Dermis blood vessel endothelial cell (primary cell): ENCODE data around the gene HNRNPL. TPM values are rescaled to one million over a fixed set of nuclear protein-coding genes. Genes with fewer than 3 reads are reported as not detected.
"Not testable (repeated sequence)": the region's sequence is repeated elsewhere in the genome, so short reads cannot be mapped to it uniquely, and the experiment has no call there.

ENCODE experiments used
- DNase-seq: peaks from one replicate; pipeline ENCODE4 v3.0.0; 2010
- total RNA-seq: library from RNA; depleted of rRNA; stranded (reverse); fragments of >200 nt; gene quantifications from 2 replicates; pipeline ENCODE4 v1.2.3, GENCODE V29; 2014

HNRNPL gene
- 293 and 327 TPM in 2 replicates for total RNA-seq

DNA sequence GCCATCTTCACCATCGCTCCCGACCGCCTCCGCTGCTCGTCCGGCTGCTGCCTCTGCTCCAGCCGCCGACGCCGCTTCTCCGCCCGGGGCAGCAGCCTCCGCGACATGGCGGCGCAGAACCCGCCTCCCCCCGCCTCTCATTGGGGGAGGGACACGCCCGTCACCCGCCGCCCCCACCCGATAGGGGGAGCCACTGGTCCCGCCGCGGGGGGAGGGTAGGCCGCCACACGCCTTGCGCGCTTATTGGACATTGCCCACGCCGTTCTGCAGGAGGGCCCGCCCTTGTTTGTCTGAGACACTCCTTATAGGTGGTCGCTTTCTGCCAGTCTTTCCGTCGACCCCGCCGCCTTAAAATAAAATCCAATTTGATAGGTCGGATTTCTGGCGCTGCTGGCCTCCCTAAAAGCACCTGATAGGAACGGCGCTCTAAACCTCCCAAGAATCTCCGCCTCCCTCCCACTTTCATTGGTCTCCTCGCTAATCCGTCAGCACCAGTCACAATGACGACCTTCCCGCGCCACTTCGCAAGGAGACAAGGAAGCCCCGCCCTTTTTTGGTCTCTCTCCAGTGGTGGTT is at the start of gene HNRNPL:
TSS of gene HNRNPL (minus strand) at position 127 of the 576 bp plus-strand sequence. CDS start at position 107, 20 bp downstream.
- peak; percentile 100 for DNase-seq

DNA sequence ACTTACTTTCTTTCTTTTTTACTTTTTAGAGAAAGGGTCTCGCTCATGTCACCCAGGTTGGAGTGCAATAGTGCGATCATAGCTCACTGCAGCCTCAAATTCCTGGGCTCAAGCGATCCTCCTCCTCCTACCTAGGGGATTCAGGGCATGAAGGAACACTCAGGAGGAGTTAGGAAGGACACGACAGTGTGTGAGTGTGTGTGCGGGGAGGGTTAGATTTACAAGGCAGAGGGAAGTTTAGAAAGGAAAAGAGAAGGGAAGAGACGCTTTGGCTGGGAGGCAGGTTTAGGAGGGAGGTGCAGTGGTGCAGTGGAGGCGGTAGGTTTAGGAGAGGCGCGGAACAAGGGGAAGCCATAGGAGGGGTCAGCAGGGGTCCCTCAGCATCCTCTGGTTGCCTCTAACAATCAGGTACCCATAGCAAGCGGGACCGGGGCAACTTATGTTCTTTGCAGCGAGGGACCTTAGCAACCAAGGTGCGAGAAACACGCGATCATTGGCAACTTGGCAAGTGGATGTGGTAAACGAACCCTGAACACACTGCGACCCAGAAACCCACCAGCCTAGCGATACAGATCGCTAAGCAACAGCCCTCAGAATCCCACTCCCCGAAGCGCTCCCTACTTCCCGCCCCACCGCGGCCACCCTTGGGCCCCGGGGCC is 49.1 kb upstream of the HNRNPL start:
- peak; percentile 45 for DNase-seq

GRCh38 chr19:38894968-38895367 is 45.2 kb upstream of the HNRNPL start:
- no peak for DNase-seq

- DNase-seq, result no peak
Measured at GRCh38 chr19:38893341-38893771, 43.6 kb upstream of the HNRNPL start.

- no peak for DNase-seq
Measured at GRCh38 chr19:38892841-38893240, 43.1 kb upstream of the HNRNPL start.

GRCh38 chr19:38891771-38892170 is 42.0 kb upstream of the HNRNPL start:
- no peak for DNase-seq

GRCh38 chr19:38890686-38891085 is 40.9 kb upstream of the HNRNPL start:
- no peak for DNase-seq

DNA sequence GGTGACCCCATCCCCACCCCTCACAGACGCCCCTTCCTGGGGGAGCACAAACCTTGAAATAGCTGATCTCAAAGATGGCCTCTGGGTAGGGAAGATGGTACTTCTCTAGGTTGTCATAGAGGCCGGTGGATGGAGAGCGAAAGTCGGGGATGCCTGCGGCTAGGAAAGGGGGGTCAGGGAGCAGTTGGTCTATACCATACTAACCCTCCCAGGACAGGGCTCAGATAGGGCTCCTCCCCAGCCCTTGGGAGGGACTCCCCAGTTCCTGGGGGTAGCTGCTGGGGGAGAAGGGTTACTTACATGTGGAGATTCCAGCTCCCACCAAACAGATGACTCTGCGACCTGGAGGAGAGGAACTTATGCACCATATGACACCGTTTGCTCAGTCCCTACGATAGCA is 40.0 kb upstream of the HNRNPL start:
- DNase-seq, result no peak

GRCh38 chr19:38888876-38889275 is 39.1 kb upstream of the HNRNPL start:
- no peak for DNase-seq

DNA sequence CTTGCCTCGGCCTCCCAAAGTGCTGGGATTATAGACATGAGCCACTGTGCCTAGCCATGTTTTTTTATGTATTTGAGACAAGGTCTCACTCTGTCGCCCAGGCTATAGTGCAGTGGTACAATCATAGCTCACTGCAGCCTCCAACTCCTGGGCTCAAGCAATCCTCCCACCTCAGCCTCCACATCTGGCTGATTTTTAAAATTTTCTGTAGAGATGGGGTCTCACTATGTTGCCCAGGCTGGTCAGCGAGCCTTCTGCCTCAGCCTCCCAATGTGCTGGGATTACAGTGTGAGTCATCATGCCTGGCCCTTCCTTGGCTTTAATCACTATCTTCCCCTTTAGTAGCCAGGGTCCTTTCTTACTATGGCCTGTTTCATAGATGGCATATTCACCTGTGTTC is 34.9 kb upstream of the HNRNPL start:
- DNase-seq, result not testable (repeated sequence)

- DNase-seq, result no peak
Measured at GRCh38 chr19:38883286-38883685, 33.5 kb upstream of the HNRNPL start.

- no peak for DNase-seq
Measured at GRCh38 chr19:38880882-38881609, 31.3 kb upstream of the HNRNPL start.

- DNase-seq, result no peak
Measured at GRCh38 chr19:38880076-38880881, 30.5 kb upstream of the HNRNPL start.

- DNase-seq, result no peak
Measured at GRCh38 chr19:38879400-38879751, 29.6 kb upstream of the HNRNPL start.

GRCh38 chr19:38878575-38879399 is 29.0 kb upstream of the HNRNPL start:
- DNase-seq, result no peak

DNA sequence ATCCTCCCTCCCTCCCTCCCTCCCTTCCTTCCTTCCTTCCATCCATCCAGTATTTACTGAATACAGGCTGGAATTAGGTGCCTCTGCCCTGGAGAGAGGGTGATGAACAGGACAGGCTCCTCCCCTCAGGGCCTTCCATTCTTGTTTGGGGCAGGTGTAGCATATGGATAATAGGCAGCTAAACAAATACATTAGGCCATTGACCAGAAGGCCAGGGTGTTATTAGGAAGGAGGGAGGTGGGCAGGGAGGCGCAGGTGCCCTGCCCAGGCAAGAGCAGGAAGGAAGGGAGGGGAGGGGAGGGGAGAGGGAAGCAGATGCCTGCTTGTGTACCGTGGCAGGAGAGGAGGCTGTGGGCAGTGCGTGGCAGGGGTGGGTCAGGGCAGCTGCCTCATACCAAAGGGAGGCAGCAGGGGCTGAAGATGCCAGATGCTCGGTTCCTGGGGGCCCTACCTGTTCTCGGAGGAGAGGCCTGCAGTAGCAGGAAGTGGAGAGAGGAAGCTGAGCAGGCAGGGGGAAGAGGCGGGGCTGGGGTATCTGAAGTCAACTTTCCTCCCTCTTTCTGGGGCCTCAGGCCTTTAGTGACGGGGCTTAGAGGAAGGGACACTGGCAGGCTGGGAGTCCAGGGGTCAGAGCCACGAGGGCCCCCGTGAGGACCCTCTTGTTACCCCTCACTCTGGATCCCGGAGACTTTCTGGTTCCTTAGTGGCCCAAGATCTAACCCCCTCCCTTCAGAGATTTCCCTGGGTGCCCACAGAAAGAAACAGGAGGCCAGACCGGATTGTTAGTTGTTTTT is 28.2 kb upstream of the HNRNPL start, which contains the start of gene RINL:
TSS of gene RINL (minus strand) at position 495 of the 794 bp plus-strand sequence. CDS start 1,533 bp downstream, outside the sequence.
- peak; percentile 48 for DNase-seq

DNA sequence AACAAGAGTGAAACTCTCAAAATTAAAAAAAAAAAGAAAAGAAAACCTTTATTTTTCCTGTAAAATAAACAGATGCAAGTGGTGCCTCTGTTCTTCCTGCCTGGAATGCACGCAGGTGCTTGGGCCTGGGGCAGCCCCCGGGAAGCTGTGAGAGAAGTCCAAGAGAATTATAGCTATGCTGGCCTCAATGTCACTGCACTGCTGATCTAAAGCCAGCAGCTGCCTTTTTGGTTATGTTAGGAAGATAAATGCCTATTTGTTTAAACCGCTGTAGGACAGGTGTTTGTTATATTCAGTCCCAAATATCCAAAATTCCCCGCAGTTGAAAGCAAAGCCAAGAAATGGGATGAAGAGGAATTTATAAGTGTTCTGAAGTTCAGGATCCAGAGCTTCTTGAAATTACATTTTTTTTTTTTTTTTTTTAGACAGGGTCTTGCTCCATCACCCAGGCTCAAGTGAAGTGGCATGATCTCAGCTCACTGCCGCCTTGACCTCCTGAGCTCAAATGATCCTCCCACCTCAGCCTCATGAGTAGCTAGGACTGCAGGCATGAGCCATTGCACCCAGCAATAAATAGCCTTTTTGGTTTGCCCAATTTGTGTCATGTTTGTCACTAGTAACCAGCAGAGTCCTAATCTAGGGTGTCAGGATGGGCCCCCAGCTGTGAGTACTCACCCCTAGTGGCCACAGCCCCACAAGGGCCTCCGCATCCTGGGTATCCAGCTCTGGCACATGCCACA is 26.0 kb upstream of the HNRNPL start:
- no peak for DNase-seq

- DNase-seq, result not testable (repeated sequence)
Measured at GRCh38 chr19:38873400-38873799, 23.6 kb upstream of the HNRNPL start.

DNA sequence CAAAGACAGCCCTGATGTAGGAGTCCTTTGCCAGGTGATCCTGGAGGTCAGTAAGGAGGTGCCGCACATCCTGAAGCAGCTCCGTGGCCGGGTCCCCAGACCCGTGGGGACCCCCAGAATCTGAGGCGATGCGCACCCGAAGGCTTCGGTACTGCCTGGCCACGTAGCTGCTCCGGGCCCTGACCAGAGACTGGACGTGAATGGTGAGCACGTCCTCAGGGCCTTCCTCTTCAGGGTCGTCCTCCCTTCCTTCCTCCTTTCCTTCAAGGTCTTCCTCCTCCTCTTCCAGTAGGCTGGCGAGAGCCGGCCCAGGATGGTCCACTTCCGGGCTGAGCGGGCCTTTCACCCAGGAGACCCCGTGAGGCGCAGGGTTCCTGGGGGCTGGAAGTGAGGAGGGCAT is 20.8 kb upstream of the HNRNPL start:
- DNase-seq, result no peak

- peak; percentile 76 for DNase-seq
Measured at GRCh38 chr19:38869836-38870607, 20.2 kb upstream of the HNRNPL start.
